K562 (cell line): Measurements from ENCODE around the gene XYLB. TPM values are rescaled to one million over a fixed set of nuclear protein-coding genes. Genes with fewer than 3 reads are reported as not detected.
A peak's percentile ranks its signal among the peaks of the same experiment; 100 is the strongest.

Experiments used
- ADNP ChIP-seq: fragments of 200-800 bp; sonication (Bioruptor generic); IDR thresholded peaks from 2 replicates; pipeline ENCODE4 v1.6.1; 2016; ENCODE audit warnings: missing genetic modification characterization, missing compliant biosample characterization
- C11orf30 ChIP-seq: fragments of 450-650 bp; IDR thresholded peaks from 2 replicates; pipeline ENCODE4 v1.6.1; 2016; ENCODE audit warnings: low read depth, mild to moderate bottlenecking
- CBX5 ChIP-seq: IDR thresholded peaks from 2 replicates; pipeline ENCODE4 v1.6.1; 2014; ENCODE audit warnings: low read depth, borderline replicate concordance
- CHD4 ChIP-seq: fragments of 200-600 bp; sonication (generic); IDR thresholded peaks from 3 replicates; pipeline ENCODE4 v1.6.1; 2012; ENCODE audit warnings: low read depth, mild to moderate bottlenecking, mixed read lengths, low read length, inconsistent platforms; ENCODE audit not compliant: insufficient read depth, insufficient replicate concordance, poor library complexity, severe bottlenecking
- CREB5 ChIP-seq: fragments of 250-450 bp; sonication (Bioruptor Pico); IDR thresholded peaks from 2 replicates; pipeline ENCODE4 v1.5.0; 2020; ENCODE audit warnings: mild to moderate bottlenecking
- CREM ChIP-seq: IDR thresholded peaks from 2 replicates; pipeline ENCODE4 v1.6.1; 2014; ENCODE audit warnings: antibody characterized with exemption, low read depth
- DPF2 ChIP-seq: fragments of 450-650 bp; IDR thresholded peaks from 2 replicates; pipeline ENCODE4 v1.6.1; 2016
- ELK1 ChIP-seq: sonication (generic); formaldehyde crosslinking; IDR thresholded peaks from 2 replicates; pipeline ENCODE4 v1.8.1; 2022; ENCODE audit warnings: missing genetic modification reagents
- ETV1 ChIP-seq: fragments of 450-650 bp; conservative IDR thresholded peaks from 2 replicates; pipeline ENCODE4 v1.6.1; 2016; ENCODE audit warnings: missing genetic modification characterization, control low read depth, low read depth, missing compliant biosample characterization
- FOS ChIP-seq: IDR thresholded peaks from 3 replicates; pipeline ENCODE4 v1.6.1; 2011; ENCODE audit not compliant: insufficient read length; ENCODE audit errors: extremely low read depth
- FOXA3 ChIP-seq, 2 experiments: fragments of 450-650 bp in 1 of 2; sonication (generic) in 1 of 2; formaldehyde crosslinking; IDR thresholded peaks in 1 of 2; conservative IDR thresholded peaks in 1 of 2; 2 replicates each; pipeline versions ENCODE4 v1.4.0 to v1.8.0; 2020 to 2022; ENCODE audit warnings: mild to moderate bottlenecking in 2 of 2, missing genetic modification reagents in 1 of 2
- GTF2F1 ChIP-seq: IDR thresholded peaks from 2 replicates; pipeline ENCODE4 v1.6.1; 2011; ENCODE audit warnings: low read depth, low read length, improper control_type of control experiment
- MEIS2 ChIP-seq: fragments of 450-650 bp; IDR thresholded peaks from 2 replicates; pipeline ENCODE4 v1.6.1; 2014; ENCODE audit warnings: mild to moderate bottlenecking; ENCODE audit not compliant: partially characterized antibody
- MLX ChIP-seq, 2 experiments: fragments of 450-650 bp in 1 of 2; sonication (generic) in 1 of 2; formaldehyde crosslinking; conservative IDR thresholded peaks; 2 replicates each; pipeline versions ENCODE4 v1.4.0 to v1.8.1; 2020 to 2022; ENCODE audit warnings: mild to moderate bottlenecking in 1 of 2, missing genetic modification reagents in 1 of 2
- NFE2 ChIP-seq: IDR thresholded peaks from 2 replicates; pipeline ENCODE4 v1.6.1; 2014; ENCODE audit warnings: antibody characterized with exemption, low read depth
- NFIC ChIP-seq: fragments of 450-650 bp; IDR thresholded peaks from 2 replicates; pipeline ENCODE4 v1.6.1; 2017; ENCODE audit warnings: mild to moderate bottlenecking, inconsistent platforms
- RBM15 ChIP-seq: fragments of 200-400 bp; formaldehyde crosslinking; IDR thresholded peaks from 2 replicates; pipeline ENCODE4 v1.6.1; 2018; ENCODE audit warnings: mild to moderate bottlenecking, low read length, moderate library complexity; ENCODE audit not compliant: insufficient read depth
- SAP30 ChIP-seq: fragments of 200-600 bp; sonication (generic); IDR thresholded peaks from 2 replicates; pipeline ENCODE4 v1.6.1; 2012; ENCODE audit warnings: borderline replicate concordance, low read depth, mild to moderate bottlenecking, moderate library complexity, low read length, control low read depth, inconsistent platforms; ENCODE audit not compliant: insufficient read depth, poor library complexity, severe bottlenecking
- STAT5B ChIP-seq: fragments of 250-450 bp; sonication (Bioruptor Pico); IDR thresholded peaks from 2 replicates; pipeline ENCODE4 v1.8.0; 2021; ENCODE audit warnings: mild to moderate bottlenecking, inconsistent platforms
- TAF9B ChIP-seq: fragments of 450-650 bp; IDR thresholded peaks from 2 replicates; pipeline ENCODE4 v1.6.1; 2018; ENCODE audit warnings: mild to moderate bottlenecking; ENCODE audit not compliant: partially characterized antibody
- TCFL5 ChIP-seq: fragments of 250-450 bp; sonication (Bioruptor Pico); conservative IDR thresholded peaks from 2 replicates; pipeline ENCODE4 v1.6.1; 2021; ENCODE audit warnings: mild to moderate bottlenecking, moderate library complexity, matching md5 sums
- TFAP4 ChIP-seq: sonication (generic); formaldehyde crosslinking; IDR thresholded peaks from 2 replicates; pipeline ENCODE4 v1.8.0; 2022; ENCODE audit warnings: missing genetic modification reagents, mild to moderate bottlenecking, moderate library complexity, borderline replicate concordance
- ZFP1 ChIP-seq: fragments of 450-650 bp; formaldehyde crosslinking; IDR thresholded peaks from 2 replicates; pipeline ENCODE4 v1.4.0; 2020; ENCODE audit warnings: mild to moderate bottlenecking, mixed read lengths
- ZKSCAN8 ChIP-seq: fragments of 200-800 bp; sonication (Bioruptor generic); IDR thresholded peaks from 2 replicates; pipeline ENCODE4 v1.6.1; 2016; ENCODE audit warnings: missing genetic modification characterization, missing compliant biosample characterization
- ZNF165 ChIP-seq: fragments of 250-450 bp; sonication (Bioruptor Pico); IDR thresholded peaks from 2 replicates; pipeline ENCODE4 v1.4.0; 2020; ENCODE audit warnings: borderline replicate concordance
- ZNF253 ChIP-seq: fragments of 250-450 bp; sonication (Bioruptor Pico); conservative IDR thresholded peaks from 2 replicates; pipeline ENCODE4 v1.6.1; 2021; ENCODE audit warnings: mild to moderate bottlenecking
- polyA plus RNA-seq, 8 experiments: library from polyadenylated mRNA; depleted of rRNA in 4 of 8; stranded (reverse) in 5 of 8; unstranded in 3 of 8; fragments of >200 nt; fragmentation: Nextera tagmentation in 2 of 8; fragmentation: Illumina TruSeq in 1 of 8; extraction: Ambion mirVana in 2 of 8; extraction: Trizol in 1 of 8; gene quantifications; 2 replicates each; pipeline versions ENCODE4 v1.2.1 to v1.2.3, GENCODE V29; 2011 to 2014; ENCODE audit warnings: inconsistent platforms in 1 of 8, missing spikeins in 1 of 8
- total RNA-seq, 7 experiments: library from RNA; depleted of rRNA in 6 of 7; stranded (reverse); fragments of >200 nt in 6 of 7; fragmentation: Illumina TruSeq in 2 of 7; extraction: Trizol in 2 of 7; gene quantifications; 2 replicates each; pipeline versions ENCODE4 v1.2.1 to v1.2.3, GENCODE V29; 2011 to 2021; ENCODE audit warnings: low replicate concordance in 1 of 7

Gene XYLB
- total and polyA plus RNA-seq, 9 of the 15 experiments (the other 6 are each of a cell fraction or from before 2014, with no cell fraction given), result 4.0 to 20.2 (median 13.2) TPM

GRCh38 chr3:38327335-38328009, 19.1 kb upstream of the XYLB start (continued):
- TF ChIP-seq FOXA3 (CRISPR knock-in tag; conservative IDR thresholded peaks at IDR 0.05 in 1 of 2, IDR thresholded peaks at IDR 0.05 in 1 of 2) (no peak), ADNP (tag) (no peak), ZKSCAN8 (CRISPR knock-in tag) (0 out of 2 replicates have a peak, but pooled peaks have one; percentile 34), CREB5 (no peak), ZFP1 (no peak), MLX (CRISPR knock-in tag; conservative IDR thresholded peaks at IDR 0.05) (no peak), MEIS2 (peak; percentile 92), DPF2 (peak; percentile 86), TCFL5 (CRISPR knock-in tag) (no peak), TAF9B (no peak), CBX5 (peak; percentile 62; the same call in 1 of the 2 replicates), GTF2F1 (no peak), C11orf30 (peak; percentile 86), FOS (peak; percentile 65), ZNF253 (CRISPR knock-in tag) (no peak), SAP30 (no peak), TFAP4 (CRISPR knock-in tag) (no peak), NFE2 (peak; percentile 91), ETV1 (tag) (no peak), CHD4 (no peak), CREM (0 out of 2 replicates have a peak, but pooled peaks have one; percentile 3), ELK1 (CRISPR knock-in tag) (no peak), NFIC (no peak), STAT5B (CRISPR knock-in tag) (no peak), ZNF165 (CRISPR knock-in tag) (no peak), RBM15 (no peak)
